Measurements from ENCODE around the gene PSME2. TPM values are rescaled to one million over a fixed set of nuclear protein-coding genes. Genes with fewer than 3 reads are reported as not detected.

PSME2 gene
- polyA plus RNA-seq, 1 donor (not counting 4 experiments of a cell fraction or from before 2014, with no cell fraction given): 158 TPM

- dilution Hi-C loops (cut with MboI; ENCODE audit: extremely low pct_ligation_motif_present, low sequenced_read_pairs): no loop called here
- Histone ChIP-seq H3K27me3 (ENCODE audit: control insufficient read depth, extremely low read depth, insufficient read depth, low read length) (no peaks in the 10 kb centered on the region), H3K9me1 (ENCODE audit: control insufficient read depth, extremely low read depth, insufficient read depth, low read length) (no peaks in the 10 kb centered on the region), H3K27ac (ENCODE audit: control insufficient read depth, insufficient read depth, low read length) (no peak overlapping the region), H3K9me3 (ENCODE audit: control insufficient read depth, low read depth, low read length) (no peaks in the 10 kb centered on the region), H3K79me2 (ENCODE audit: control insufficient read depth, insufficient read depth, low read length) (peaks cover 12% of the 10 kb centered on the region), H2AFZ (ENCODE audit: control insufficient read depth, low read length) (no peak overlapping the region), H3K4me3 (ENCODE audit: control insufficient read depth in 2 of 3, extremely low read depth in 1 of 3, insufficient read depth in 2 of 3, low read depth in 1 of 3, low read length in 3 of 3) (no peak overlapping the region), H3K9ac (ENCODE audit: control insufficient read depth, extremely low read depth, insufficient read depth, low read length) (no peak overlapping the region), H4K20me1 (ENCODE audit: control insufficient read depth, extremely low read depth, insufficient read depth, low read length) (peaks cover 12% of the 10 kb centered on the region), H3K4me2 (ENCODE audit: control insufficient read depth, extremely low read depth, insufficient read depth, low read depth, low read length) (no peak overlapping the region), H3K36me3 (ENCODE audit: control insufficient read depth in 2 of 2, extremely low read depth in 1 of 2, insufficient read depth in 2 of 2, low read length in 2 of 2) (peaks cover 55 to 61% of the 10 kb centered on the region in 2 experiments), H3K4me1 (ENCODE audit: control insufficient read depth, extremely low read depth, insufficient read depth, low read length) (peaks cover 9% of the 10 kb centered on the region)
- no peak for FAIRE-seq
- TF ChIP-seq EZH2 (IDR thresholded peaks at IDR 0.05; ENCODE audit: low read length): no peak
- no peak for TF ChIP-seq CTCF (optimal IDR thresholded peaks at IDR 0.05 in 1 of 3, IDR thresholded peaks at IDR 0.05 in 1 of 3, conservative IDR thresholded peaks at IDR 0.05 in 1 of 3; ENCODE audit: extremely low read depth in 1 of 3, insufficient read depth in 2 of 3, low read length in 3 of 3)
- DNase-seq (ENCODE audit: low read depth, low spot score): no peak
Observed at GRCh38 chr14:24183014-24183481, 36.6 kb upstream of the PSME2 start.

- no peak for TF ChIP-seq EZH2 (IDR thresholded peaks at IDR 0.05; ENCODE audit: low read length)
- H3K9me1 ChIP-seq (ENCODE audit: control insufficient read depth, extremely low read depth, insufficient read depth, low read length): no peaks in the 10 kb centered on the region
- no peak overlapping the region for H3K4me3 ChIP-seq (ENCODE audit: control insufficient read depth in 2 of 3, extremely low read depth in 1 of 3, insufficient read depth in 2 of 3, low read depth in 1 of 3, low read length in 3 of 3)
- H3K9ac ChIP-seq (ENCODE audit: control insufficient read depth, extremely low read depth, insufficient read depth, low read length): no peak overlapping the region
- no peak overlapping the region for H3K4me2 ChIP-seq (ENCODE audit: control insufficient read depth, extremely low read depth, insufficient read depth, low read depth, low read length)
- peaks cover 55 to 68% of the 10 kb centered on the region in 2 experiments for H3K36me3 ChIP-seq (ENCODE audit: control insufficient read depth in 2 of 2, extremely low read depth in 1 of 2, insufficient read depth in 2 of 2, low read length in 2 of 2)
- no peak overlapping the region for H3K27ac ChIP-seq (ENCODE audit: control insufficient read depth, insufficient read depth, low read length)
- no peak for FAIRE-seq
- H3K27me3 ChIP-seq (ENCODE audit: control insufficient read depth, extremely low read depth, insufficient read depth, low read length): no peaks in the 10 kb centered on the region
- peaks cover 2% of the 10 kb centered on the region for H3K4me1 ChIP-seq (ENCODE audit: control insufficient read depth, extremely low read depth, insufficient read depth, low read length)
- dilution Hi-C loops (cut with MboI; ENCODE audit: extremely low pct_ligation_motif_present, low sequenced_read_pairs): no loop called here
- H2AFZ ChIP-seq (ENCODE audit: control insufficient read depth, low read length): no peak overlapping the region
- peaks cover 4% of the 10 kb centered on the region for H3K79me2 ChIP-seq (ENCODE audit: control insufficient read depth, insufficient read depth, low read length)
- peaks cover 12% of the 10 kb centered on the region for H4K20me1 ChIP-seq (ENCODE audit: control insufficient read depth, extremely low read depth, insufficient read depth, low read length)
- no peak for DNase-seq (ENCODE audit: low read depth, low spot score)
- H3K9me3 ChIP-seq (ENCODE audit: control insufficient read depth, low read depth, low read length): no peaks in the 10 kb centered on the region
Observed at GRCh38 chr14:24182110-24182882, 35.9 kb upstream of the PSME2 start.
